Activated CD8-positive, alpha-beta memory T cell treated with anti-CD3 and anti-CD28 coated beads, Interleukin-2, amount 50 U/mL, for 1 hour (primary cell): Measurements from ENCODE around the gene RGS7.
"Not testable (repeated sequence)": the region's sequence is repeated elsewhere in the genome, so short reads cannot be mapped to it uniquely, and the experiment has no call there.

Source experiments
- DNase-seq: peaks from one replicate; pipeline ENCODE4 v3.0.0-alpha.2; 2020; ENCODE audit errors: extremely low read depth

RGS7 gene

GRCh38 chr1:241212628-241213027 is 144.4 kb downstream of the RGS7 start:
- no peak for DNase-seq

DNA sequence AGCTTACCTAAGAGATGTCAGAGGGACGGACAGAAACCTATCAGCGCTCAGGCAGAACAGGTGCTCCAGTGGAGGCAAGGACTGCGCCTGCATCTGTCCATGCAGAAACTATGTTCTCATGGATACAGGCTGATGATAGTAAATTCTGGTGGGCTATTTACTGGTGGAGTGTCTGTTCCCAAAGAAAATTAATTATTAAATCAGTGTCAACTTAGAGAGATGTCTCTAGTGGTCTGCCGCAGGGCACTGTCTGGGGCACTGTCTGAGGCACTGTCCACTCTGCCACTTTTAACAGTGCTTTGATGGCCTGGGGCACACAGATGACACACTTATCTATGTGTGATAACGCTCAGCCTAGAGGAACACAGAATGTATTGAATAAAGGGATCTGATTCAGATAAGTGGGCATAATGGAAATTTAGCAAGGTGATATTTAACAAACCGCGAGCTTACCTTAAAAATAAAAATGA is 148.1 kb downstream of the RGS7 start:
- DNase-seq: no peak

- no peak for DNase-seq
Observed at GRCh38 chr1:241203817-241204216, 153.2 kb downstream of the RGS7 start.

DNA sequence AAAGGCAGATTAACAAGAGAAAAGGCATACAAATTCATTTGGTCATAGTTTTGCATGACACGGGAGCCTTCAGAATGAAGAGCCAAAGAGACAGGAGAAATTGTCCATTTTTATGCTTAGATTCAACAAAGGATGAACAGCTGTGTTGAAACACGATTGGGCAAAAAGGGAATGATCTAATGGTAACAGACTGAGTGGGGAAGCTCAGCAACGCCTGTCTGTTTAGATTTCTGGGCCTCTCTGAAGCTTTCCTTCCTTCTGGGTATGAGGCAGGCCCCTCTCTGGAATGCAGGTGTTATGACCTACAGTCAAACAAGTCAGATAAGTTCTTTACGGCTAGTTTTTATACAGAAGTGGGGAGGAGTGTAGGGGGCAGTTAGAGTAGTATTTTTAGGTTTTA is 154.6 kb downstream of the RGS7 start:
- DNase-seq: no peak

DNA sequence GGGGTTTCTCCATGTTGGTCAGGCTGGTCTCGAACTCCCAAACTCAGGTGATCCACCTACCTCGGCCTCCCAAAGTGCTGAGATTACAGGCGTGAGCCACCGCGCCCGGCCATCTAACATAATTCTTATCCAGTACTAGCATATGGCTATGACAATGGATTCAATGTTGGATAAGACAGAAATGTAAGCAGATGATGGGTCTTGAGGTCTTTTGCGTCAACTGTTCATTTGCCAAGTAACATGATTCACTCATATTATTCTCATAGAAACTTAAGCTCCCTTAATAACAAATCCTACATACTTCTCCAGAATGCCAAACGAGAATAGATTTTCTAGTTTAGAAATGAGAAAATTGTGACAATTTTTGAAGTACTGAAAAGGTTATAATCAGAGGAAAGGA is 170.3 kb downstream of the RGS7 start:
- no peak for DNase-seq

- no peak for DNase-seq
Observed at GRCh38 chr1:241181971-241182370, 175.0 kb downstream of the RGS7 start.

DNA sequence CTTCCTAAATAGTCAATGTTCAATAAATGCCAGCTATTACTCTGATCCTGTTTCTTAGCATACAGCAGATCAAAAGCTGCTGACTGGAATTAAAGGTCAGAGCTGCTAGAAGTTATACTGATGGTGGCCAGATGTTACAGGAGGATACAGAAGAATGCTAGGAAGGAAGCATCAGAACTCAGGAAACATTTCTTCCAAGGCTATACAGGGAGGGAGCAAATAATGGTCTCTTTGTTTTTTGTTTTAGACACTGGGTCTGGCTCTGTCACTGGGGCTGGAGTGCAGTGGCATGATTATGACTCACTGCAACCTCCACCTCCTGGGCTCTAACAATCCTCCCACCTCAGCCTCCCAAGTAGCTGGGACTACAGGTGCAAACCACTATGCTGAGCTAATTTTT is 175.5 kb downstream of the RGS7 start:
- DNase-seq: no peak

DNA sequence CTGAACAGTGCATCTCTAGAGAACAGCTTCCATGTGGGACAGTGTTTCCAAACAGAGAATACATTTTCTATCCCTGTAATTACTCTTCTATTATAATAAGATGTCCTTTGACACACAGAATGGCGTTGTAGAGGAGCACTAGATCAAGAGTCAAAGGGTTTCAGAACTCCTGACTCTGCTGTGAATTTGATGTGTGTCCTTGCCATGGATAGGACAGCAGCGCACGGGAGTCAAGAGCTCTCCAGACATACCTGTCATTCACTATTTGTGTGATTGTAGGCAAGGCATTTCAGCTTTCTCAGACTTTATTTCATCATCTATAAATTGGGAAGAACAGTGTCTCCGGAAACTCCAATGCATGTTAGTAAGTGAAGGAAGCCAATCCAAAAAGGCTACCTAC is 176.4 kb downstream of the RGS7 start:
- DNase-seq: no peak

- no peak for DNase-seq
Observed at GRCh38 chr1:241177660-241178059, 179.3 kb downstream of the RGS7 start.

DNA sequence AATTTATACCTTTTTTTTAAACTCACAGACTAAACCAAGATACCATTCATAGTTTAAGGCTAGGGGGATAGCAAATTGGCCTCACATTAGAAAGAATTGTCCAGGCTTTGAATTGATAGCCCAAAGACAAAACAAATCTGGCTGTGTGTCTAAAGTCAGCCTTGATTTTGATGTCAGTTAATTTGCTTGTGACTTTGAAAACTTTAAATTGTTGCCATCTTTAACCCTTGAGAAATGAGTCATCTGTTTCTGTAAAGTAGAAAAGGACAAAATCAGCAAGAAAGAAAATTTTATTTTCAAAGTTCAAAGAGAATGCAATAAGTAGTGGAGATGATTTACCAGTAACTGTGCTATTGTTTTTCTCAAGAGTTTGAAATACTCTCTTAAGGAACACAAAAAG is 184.5 kb downstream of the RGS7 start:
- no peak for DNase-seq

GRCh38 chr1:241171991-241172390 is 185.0 kb downstream of the RGS7 start:
- no peak for DNase-seq

- no peak for DNase-seq
Observed at GRCh38 chr1:241167121-241167630, 189.8 kb downstream of the RGS7 start.

GRCh38 chr1:241166625-241167024 is 190.4 kb downstream of the RGS7 start:
- DNase-seq: no peak

GRCh38 chr1:241165256-241165655 is 191.7 kb downstream of the RGS7 start:
- not testable (repeated sequence) for DNase-seq

GRCh38 chr1:241163363-241163762 is 193.6 kb downstream of the RGS7 start:
- DNase-seq: no peak

GRCh38 chr1:241161188-241161689 is 195.8 kb downstream of the RGS7 start:
- DNase-seq: no peak

DNA sequence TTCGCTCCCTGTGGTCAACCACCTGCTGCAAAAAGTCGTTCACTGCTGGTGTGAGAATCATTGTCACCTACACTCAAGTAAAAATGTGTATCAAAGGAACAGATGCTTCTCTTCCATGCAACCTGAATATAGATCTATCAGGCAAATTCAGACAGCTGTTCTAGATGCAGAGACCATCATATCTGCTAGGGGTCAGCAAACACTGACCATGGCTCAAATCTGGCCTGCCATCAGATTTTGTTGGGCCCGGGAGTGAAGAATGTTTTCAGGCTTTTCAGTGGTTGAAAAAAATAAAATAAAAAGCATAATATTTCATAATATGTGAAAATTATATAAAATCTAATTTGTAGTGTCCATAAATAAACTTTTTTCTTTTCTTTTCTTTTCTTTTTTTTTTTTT is 199.6 kb downstream of the RGS7 start:
- no peak for DNase-seq

GRCh38 chr1:241156231-241156965 is 200.6 kb downstream of the RGS7 start:
- no peak for DNase-seq

DNA sequence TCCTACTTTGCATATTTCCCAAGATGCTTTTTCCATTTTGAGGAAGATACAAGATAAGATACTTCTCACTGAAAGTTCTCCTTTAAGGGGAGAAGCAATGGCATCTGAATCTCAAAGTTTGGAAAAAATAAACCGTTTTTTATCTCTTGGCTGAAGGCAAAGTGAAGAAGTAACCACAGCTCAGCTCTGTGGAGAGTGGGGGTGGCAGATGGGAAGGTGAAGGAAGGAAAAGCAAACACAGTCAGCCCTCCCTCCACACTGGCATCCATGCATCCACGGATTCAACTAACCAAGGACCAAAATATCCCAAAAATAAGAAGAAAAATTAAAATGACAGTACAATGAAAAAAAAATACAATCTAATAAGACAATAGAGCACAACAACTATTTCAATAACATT is 211.1 kb downstream of the RGS7 start:
- no peak for DNase-seq

- no peak for DNase-seq
Observed at GRCh38 chr1:241143765-241144442, 213.1 kb downstream of the RGS7 start.

DNA sequence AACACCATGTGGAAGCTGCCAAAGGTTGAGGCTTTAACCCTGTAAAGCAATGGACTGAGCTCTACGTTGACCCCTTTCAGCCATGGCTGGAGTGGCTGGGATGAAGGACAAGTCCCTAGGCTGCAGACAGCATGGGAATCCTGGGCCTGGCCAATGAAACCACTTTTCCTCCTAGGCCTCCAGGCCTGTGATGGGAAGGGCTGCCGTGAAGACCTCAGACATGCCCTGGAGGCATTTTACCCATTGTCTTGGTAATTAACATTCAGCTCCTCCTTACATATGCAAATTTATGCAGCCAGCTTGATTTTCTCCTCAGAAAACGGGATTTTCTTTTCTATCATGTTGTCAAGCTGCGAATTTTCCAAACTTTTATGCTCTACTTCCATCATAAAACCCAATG is 214.5 kb downstream of the RGS7 start:
- DNase-seq: no peak

DNA sequence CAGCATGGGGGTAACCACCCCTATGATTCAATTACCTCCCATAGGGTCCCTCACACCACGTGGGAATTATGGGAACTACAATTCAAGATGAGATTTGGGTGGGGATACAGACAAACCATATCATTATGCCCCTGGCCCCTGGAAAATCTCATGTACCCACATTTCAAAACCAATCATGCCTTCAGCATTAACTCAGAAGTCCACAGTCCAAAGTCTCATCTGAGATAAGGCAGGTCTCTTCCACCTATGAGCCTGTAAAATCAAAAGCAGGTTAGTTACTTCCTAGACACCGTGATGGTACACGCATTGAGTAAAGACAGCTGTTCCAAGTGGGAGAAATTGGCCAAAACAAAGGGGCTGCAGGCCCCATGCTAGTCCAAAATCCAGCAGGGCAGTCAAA is 215.4 kb downstream of the RGS7 start:
- DNase-seq: not testable (repeated sequence)

DNA sequence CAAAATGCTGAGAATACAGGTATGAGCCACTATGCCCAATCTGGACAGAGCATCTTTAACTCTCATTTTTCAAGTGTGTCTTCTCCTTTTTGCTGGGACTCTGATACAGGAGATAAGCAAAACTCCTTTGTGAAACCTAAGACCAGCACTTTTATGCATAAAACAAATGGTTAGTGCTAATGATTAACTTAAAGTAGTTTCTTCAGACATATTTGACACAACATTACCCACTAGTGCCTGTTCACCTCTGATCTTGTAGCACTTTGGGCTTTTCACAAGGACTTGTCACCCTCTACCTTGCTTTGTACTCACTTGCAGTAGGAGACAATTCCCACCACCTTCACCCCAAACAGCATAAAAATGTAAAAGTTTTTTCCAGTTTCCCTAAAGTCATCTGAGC is 216.3 kb downstream of the RGS7 start:
- DNase-seq: no peak
